ENCODE measurements around the gene ASF1A. TPM values are rescaled to one million over a fixed set of nuclear protein-coding genes. Genes with fewer than 3 reads are reported as not detected.

Gene ASF1A
- total RNA-seq, 1 experiment from 2014 or later, result 34.4 TPM

DNA sequence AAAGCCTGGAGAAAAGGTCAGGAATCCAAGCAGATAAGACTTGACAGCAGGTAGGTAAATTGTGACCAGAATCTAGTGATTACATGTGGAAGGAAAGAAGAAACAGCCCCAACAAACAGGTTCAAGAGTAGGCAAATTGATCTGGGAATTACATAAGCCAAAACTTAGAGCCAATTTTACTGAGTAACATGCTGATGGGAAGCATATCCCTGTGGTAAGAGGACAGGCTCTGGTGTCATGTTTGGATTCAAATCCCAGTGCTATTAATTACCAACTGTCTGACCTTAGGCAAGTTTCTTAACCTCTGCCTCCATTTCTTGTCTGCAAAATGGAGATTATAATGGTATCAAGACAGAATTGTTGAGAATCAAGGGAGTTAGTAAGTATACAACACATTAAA, 20.6 kb downstream of the ASF1A start:
- H3K79me2 ChIP-seq (ENCODE audit: insufficient read depth, low read length), result no peaks in the 10 kb centered on the region
- no peak overlapping the region for H2BK15ac ChIP-seq (ENCODE audit: low read depth, low read length)
- no peak overlapping the region for H4K91ac ChIP-seq (ENCODE audit: insufficient read length, low read depth, low read length)
- H2BK20ac ChIP-seq (ENCODE audit: low read depth, low read length, poor library complexity, severe bottlenecking), result no peak overlapping the region
- H3K56ac ChIP-seq (ENCODE audit: insufficient read length, low read depth, low read length), result no peak overlapping the region
- Mint-ChIP-seq H3K4me1 (no peaks in the 10 kb centered on the region), H3K4me3 (no peak overlapping the region), H3K27me3 (ENCODE audit: low read depth) (no peaks in the 10 kb centered on the region), H3K36me3 (ENCODE audit: insufficient read depth in 1 of 3, low read depth in 3 of 3) (peaks cover 4 to 52% (median 48%) of the 10 kb centered on the region in 3 experiments; a peak in 5 of 7 replicates), H3K9me3 (no peaks in the 10 kb centered on the region), H3K27ac (peak overlapping the region in 1 of 3 experiments; percentile 46; a peak in 1 of 7 replicates)
- TF ChIP-seq, protein P1, sequence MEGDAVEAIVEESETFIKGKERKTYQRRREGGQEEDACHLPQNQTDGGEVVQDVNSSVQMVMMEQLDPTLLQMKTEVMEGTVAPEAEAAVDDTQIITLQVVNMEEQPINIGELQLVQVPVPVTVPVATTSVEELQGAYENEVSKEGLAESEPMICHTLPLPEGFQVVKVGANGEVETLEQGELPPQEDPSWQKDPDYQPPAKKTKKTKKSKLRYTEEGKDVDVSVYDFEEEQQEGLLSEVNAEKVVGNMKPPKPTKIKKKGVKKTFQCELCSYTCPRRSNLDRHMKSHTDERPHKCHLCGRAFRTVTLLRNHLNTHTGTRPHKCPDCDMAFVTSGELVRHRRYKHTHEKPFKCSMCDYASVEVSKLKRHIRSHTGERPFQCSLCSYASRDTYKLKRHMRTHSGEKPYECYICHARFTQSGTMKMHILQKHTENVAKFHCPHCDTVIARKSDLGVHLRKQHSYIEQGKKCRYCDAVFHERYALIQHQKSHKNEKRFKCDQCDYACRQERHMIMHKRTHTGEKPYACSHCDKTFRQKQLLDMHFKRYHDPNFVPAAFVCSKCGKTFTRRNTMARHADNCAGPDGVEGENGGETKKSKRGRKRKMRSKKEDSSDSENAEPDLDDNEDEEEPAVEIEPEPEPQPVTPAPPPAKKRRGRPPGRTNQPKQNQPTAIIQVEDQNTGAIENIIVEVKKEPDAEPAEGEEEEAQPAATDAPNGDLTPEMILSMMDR (conservative IDR thresholded peaks at IDR 0.05), result no peak
- H3K4me1 ChIP-seq (ENCODE audit: insufficient read depth, low read length), result no peaks in the 10 kb centered on the region
- no peak overlapping the region for H2AK5ac ChIP-seq (ENCODE audit: insufficient read length, low read length)
- no peaks in the 10 kb centered on the region for H3K27me3 ChIP-seq (ENCODE audit: insufficient read depth, low read length)
- H2BK5ac ChIP-seq (ENCODE audit: insufficient read length, low read length), result no peak overlapping the region
- no peak overlapping the region for H3K23ac ChIP-seq (ENCODE audit: insufficient read length, low read depth, low read length)
- no peak overlapping the region for H3K9ac ChIP-seq (ENCODE audit: extremely low read depth, insufficient read length, low read length)
- no peaks in the 10 kb centered on the region for H3K23me2 ChIP-seq (ENCODE audit: insufficient read length, low read depth, low read length, poor library complexity, severe bottlenecking)
- DNase-seq, result no peak
- H3K4ac ChIP-seq (ENCODE audit: low read depth, low read length), result no peak overlapping the region
- H4K8ac ChIP-seq (replicated peaks; ENCODE audit: insufficient read length, low read depth, low read length), result no peak overlapping the region
- no peak overlapping the region for H3K4me2 ChIP-seq (ENCODE audit: insufficient read depth, insufficient read length, low read length)
- no peak overlapping the region for H3T11ph ChIP-seq (ENCODE audit: low read length)
- no peak overlapping the region for H2BK120ac ChIP-seq (ENCODE audit: low read depth, low read length, poor library complexity, severe bottlenecking)
- H3K79me1 ChIP-seq (ENCODE audit: insufficient read depth, low read depth, low read length, poor library complexity, severe bottlenecking), result no peaks in the 10 kb centered on the region
- H4K20me1 ChIP-seq (ENCODE audit: control insufficient read depth, insufficient read depth, insufficient read length), result no peaks in the 10 kb centered on the region
- H3K14ac ChIP-seq (ENCODE audit: insufficient read depth, low read length), result no peak overlapping the region
- no peak overlapping the region for H2BK12ac ChIP-seq (ENCODE audit: insufficient read length, low read depth, low read length)
- no peak overlapping the region for H2AFZ ChIP-seq (ENCODE audit: low read length)
- H4K5ac ChIP-seq (ENCODE audit: insufficient read length, low read depth, low read length), result no peak overlapping the region
- H3K27ac ChIP-seq (ENCODE audit: insufficient read length, low read depth, low read length), result no peak overlapping the region
- H3K18ac ChIP-seq (ENCODE audit: insufficient read length, low read depth, low read length), result no peak overlapping the region
- no peaks in the 10 kb centered on the region for H3K9me3 ChIP-seq (ENCODE audit: control insufficient read depth, low read depth, low read length)
